Panc1 (cell line): Measurements from ENCODE around the gene ETV7. TPM values are rescaled to one million over a fixed set of nuclear protein-coding genes. Genes with fewer than 3 reads are reported as not detected.

Experiments
- ATAC-seq: fragments of 200-7000 bp; cut with Tn5 transposase; 2 replicates; pipeline ENCODE4 v1.9.1; 2020; ENCODE audit warnings: mild to moderate bottlenecking, moderate library complexity
- BruUV-seq: library from RNA; stranded (reverse); fragments of 400-500 nt; replicated peaks from 2 replicates; lab custom pipeline; 2021; lab: Mats Ljungman, UMichigan
- CTCF ChIA-PET: fragments of 300-600 bp; sonication (Branson Sonifier 250); formaldehyde crosslinking; loops from one replicate; lab custom pipeline; 2022; ENCODE audit warnings: antibody characterized with exemption; lab: Charles Lee
- POLR2A ChIA-PET: fragments of 300-600 bp; sonication (Branson Sonifier 250); formaldehyde crosslinking; loops from one replicate; lab custom pipeline; 2022; ENCODE audit warnings: antibody characterized with exemption; lab: Charles Lee
- DNase-seq: peaks from one replicate; pipeline ENCODE4 v3.0.0-alpha.2; 2010; ENCODE audit warnings: low read depth, low spot score
- H3K27ac ChIP-seq: 2 replicates; pipeline ENCODE4 v1.5.1; 2011; ENCODE audit warnings: mild to moderate bottlenecking, low read length, inconsistent platforms
- H3K27me3 ChIP-seq: fragments of 200-500 bp; sonication (Bioruptor generic); 2 replicates; pipeline ENCODE4 v1.6.0; 2014; ENCODE audit warnings: low read length, inconsistent platforms; ENCODE audit not compliant: control insufficient read depth, insufficient read depth
- H3K36me3 ChIP-seq: fragments of 200-500 bp; sonication (Bioruptor generic); 2 replicates; pipeline ENCODE4 v1.5.1; 2014; ENCODE audit warnings: inconsistent platforms, mild to moderate bottlenecking, low read length, moderate library complexity; ENCODE audit not compliant: control insufficient read depth, insufficient read depth
- H3K4me1 ChIP-seq: 2 replicates; pipeline ENCODE4 v1.5.1; 2011; ENCODE audit warnings: inconsistent platforms, mild to moderate bottlenecking, low read length, moderate library complexity; ENCODE audit not compliant: control insufficient read depth, insufficient read depth
- H3K4me3 ChIP-seq, 2 experiments: 2 replicates each; pipeline ENCODE4 v1.5.1; 2011 to 2012; ENCODE audit warnings: low read depth in 2 of 2, low read length in 2 of 2, mild to moderate bottlenecking in 2 of 2, inconsistent platforms in 1 of 2, moderate library complexity in 1 of 2
- H3K9me3 ChIP-seq: fragments of 200-500 bp; sonication (Bioruptor generic); 2 replicates; pipeline ENCODE4 v1.5.1; 2014; ENCODE audit warnings: low read depth, mild to moderate bottlenecking, inconsistent platforms, low read length, moderate library complexity; ENCODE audit not compliant: control insufficient read depth, insufficient read depth
- CTCF ChIP-seq: fragments of 450-650 bp; IDR thresholded peaks from 2 replicates; pipeline ENCODE4 v1.5.1; 2017; ENCODE audit warnings: mild to moderate bottlenecking
- POLR2AphosphoS5 ChIP-seq: IDR thresholded peaks from 2 replicates; pipeline ENCODE4 v1.6.1; 2012; ENCODE audit warnings: mild to moderate bottlenecking, low read depth, low read length, moderate library complexity
- SIN3A ChIP-seq: IDR thresholded peaks from 2 replicates; pipeline ENCODE4 v1.6.1; 2012; ENCODE audit warnings: low read depth, mild to moderate bottlenecking, low read length, moderate library complexity, borderline replicate concordance; ENCODE audit not compliant: insufficient read depth
- TCF7L2 ChIP-seq: IDR thresholded peaks from 2 replicates; pipeline ENCODE4 v1.6.1; 2011; ENCODE audit warnings: mild to moderate bottlenecking, low read depth, low read length, inconsistent platforms
- in situ Hi-C: cut with HindIII; loops from 2 replicates; pipeline ENCODE4 v1.10.0; 2016; ENCODE audit warnings: low sequenced_read_pairs, low pct_unique_long_range_greater_than_20kb
- intact Hi-C: fragments of 100-400 bp; cut with micrococcal nuclease; formaldehyde crosslinking; loops from one replicate; pipeline ENCODE4 v1.10.0; 2022; ENCODE audit not compliant: unreplicated experiment
- total RNA-seq: library from RNA; stranded (reverse); gene quantifications from one replicate; pipeline ENCODE4 v1.2.1, GENCODE V29; 2021; ENCODE audit not compliant: unreplicated experiment
- TF ChIP-seq, protein P1 (sequence below), 2 experiments: IDR thresholded peaks; 2 replicates each; pipeline ENCODE4 v1.6.1; 2011 to 2012; ENCODE audit warnings: low read depth in 2 of 2, control low read depth in 1 of 2, low read length in 1 of 2, mild to moderate bottlenecking in 1 of 2, moderate library complexity in 1 of 2; ENCODE audit not compliant: insufficient read depth in 1 of 2

The ETV7 gene
- total RNA-seq, 1 experiment from 2014 or later, result 2.0 TPM

- no peak overlapping the region for H3K27ac ChIP-seq
- no TSS peak for BruUV-seq
- no peaks in the 10 kb centered on the region for H3K27me3 ChIP-seq
- POLR2A ChIA-PET, result no interaction called here
- intact Hi-C loops, result no loop called here
- TF ChIP-seq, protein P1, sequence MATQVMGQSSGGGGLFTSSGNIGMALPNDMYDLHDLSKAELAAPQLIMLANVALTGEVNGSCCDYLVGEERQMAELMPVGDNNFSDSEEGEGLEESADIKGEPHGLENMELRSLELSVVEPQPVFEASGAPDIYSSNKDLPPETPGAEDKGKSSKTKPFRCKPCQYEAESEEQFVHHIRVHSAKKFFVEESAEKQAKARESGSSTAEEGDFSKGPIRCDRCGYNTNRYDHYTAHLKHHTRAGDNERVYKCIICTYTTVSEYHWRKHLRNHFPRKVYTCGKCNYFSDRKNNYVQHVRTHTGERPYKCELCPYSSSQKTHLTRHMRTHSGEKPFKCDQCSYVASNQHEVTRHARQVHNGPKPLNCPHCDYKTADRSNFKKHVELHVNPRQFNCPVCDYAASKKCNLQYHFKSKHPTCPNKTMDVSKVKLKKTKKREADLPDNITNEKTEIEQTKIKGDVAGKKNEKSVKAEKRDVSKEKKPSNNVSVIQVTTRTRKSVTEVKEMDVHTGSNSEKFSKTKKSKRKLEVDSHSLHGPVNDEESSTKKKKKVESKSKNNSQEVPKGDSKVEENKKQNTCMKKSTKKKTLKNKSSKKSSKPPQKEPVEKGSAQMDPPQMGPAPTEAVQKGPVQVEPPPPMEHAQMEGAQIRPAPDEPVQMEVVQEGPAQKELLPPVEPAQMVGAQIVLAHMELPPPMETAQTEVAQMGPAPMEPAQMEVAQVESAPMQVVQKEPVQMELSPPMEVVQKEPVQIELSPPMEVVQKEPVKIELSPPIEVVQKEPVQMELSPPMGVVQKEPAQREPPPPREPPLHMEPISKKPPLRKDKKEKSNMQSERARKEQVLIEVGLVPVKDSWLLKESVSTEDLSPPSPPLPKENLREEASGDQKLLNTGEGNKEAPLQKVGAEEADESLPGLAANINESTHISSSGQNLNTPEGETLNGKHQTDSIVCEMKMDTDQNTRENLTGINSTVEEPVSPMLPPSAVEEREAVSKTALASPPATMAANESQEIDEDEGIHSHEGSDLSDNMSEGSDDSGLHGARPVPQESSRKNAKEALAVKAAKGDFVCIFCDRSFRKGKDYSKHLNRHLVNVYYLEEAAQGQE (IDR thresholded peaks at IDR 0.05; ENCODE audit: insufficient read depth in 1 of 2, low read depth in 2 of 2, low read length in 1 of 2), result no peak
- TF ChIP-seq POLR2AphosphoS5 (no peak), CTCF (no peak), TCF7L2 (no peak), SIN3A (no peak)
- in situ Hi-C loops, result no loop called here
- DNase-seq (no peak), ATAC-seq (no peak)
- H3K4me1 ChIP-seq, result no peaks in the 10 kb centered on the region
- H3K4me3 ChIP-seq, result no peak overlapping the region
- no peaks in the 10 kb centered on the region for H3K36me3 ChIP-seq
- H3K9me3 ChIP-seq, result no peaks in the 10 kb centered on the region
- CTCF ChIA-PET, result no interaction called here
These were observed 8.5 kb downstream of the ETV7 start for GRCh38 chr6:36378936-36379335.

GRCh38 chr6:36378243-36378920 lies 9.1 kb downstream of the ETV7 start:
- TF ChIP-seq TCF7L2 (no peak), POLR2AphosphoS5 (no peak), CTCF (no peak), SIN3A (no peak)
- TF ChIP-seq, protein P1 (IDR thresholded peaks at IDR 0.05; ENCODE audit: insufficient read depth in 1 of 2, low read depth in 2 of 2, low read length in 1 of 2), result no peak
- POLR2A ChIA-PET, result no interaction called here

More at GRCh38 chr6:36378243-36378920, 9.1 kb downstream of the ETV7 start:
- Histone ChIP-seq H3K36me3 (no peaks in the 10 kb centered on the region), H3K27ac (no peak overlapping the region), H3K4me3 (no peak overlapping the region), H3K9me3 (no peaks in the 10 kb centered on the region), H3K4me1 (no peaks in the 10 kb centered on the region), H3K27me3 (no peaks in the 10 kb centered on the region)
- intact Hi-C loops (no loop called here), in situ Hi-C loops (no loop called here)
- CTCF ChIA-PET, result no interaction called here
- no peak for DNase-seq
- no peak for ATAC-seq
- no TSS peak for BruUV-seq
